GM18517 (cell line): ENCODE results near the gene TPR.
"Not testable (repeated sequence)": the region's sequence is repeated elsewhere in the genome, so short reads cannot be mapped to it uniquely, and the experiment has no call there.

Experiments
- ATAC-seq: cut with Tn5 transposase; IDR thresholded peaks from one replicate; pipeline ENCODE4 v1.9.1; 2021; ENCODE audit warnings: mild to moderate bottlenecking, moderate library complexity; ENCODE audit not compliant: unreplicated experiment

TPR gene

DNA sequence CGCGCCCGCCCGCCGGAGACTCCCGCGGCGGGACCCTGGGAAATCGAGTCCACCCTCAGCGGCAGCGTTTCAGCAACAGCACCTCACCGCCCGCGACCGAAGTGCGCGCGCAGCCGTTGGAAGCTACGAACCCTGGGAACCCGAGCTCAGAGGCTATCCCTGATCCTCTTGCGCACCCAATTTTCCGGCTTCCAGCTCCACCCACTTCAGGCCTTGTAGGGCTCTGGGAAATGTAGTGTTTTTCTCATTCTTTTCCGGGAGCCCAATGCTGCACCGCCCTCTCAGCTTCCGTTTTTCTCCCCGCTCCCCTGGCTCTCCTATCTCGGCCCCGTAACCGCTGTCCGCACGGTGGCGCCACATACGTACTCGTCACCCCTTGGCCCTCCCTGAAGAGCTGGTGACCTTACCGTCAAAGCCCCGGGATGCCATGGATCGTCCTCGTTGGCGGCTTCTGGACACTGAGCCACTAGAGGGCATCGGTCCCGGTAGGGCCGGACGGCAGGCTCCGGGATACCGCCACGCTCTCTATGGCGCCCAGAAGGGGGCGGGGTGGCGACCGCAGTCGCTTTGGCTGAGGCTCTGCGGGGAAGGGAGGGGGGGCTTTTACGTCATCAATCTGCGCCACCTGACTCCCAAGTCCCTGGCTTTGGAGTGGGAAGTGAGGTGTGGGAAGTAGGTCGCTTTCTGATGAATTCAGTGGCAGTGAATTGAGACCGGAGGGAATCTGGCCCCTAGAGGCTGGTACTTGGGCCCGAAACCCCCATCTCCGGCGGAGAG, at the start of gene TPR, which contains the start of gene ODR4:
Gene TPR (minus strand): TSS at position 102 of the 777 bp plus-strand sequence. CDS start 225 bp downstream, outside the sequence.
Gene ODR4 (plus strand): TSS at position 687 of the 777 bp plus-strand sequence. CDS start 3,948 bp downstream, outside the sequence.
- peak; percentile 90 for ATAC-seq

DNA sequence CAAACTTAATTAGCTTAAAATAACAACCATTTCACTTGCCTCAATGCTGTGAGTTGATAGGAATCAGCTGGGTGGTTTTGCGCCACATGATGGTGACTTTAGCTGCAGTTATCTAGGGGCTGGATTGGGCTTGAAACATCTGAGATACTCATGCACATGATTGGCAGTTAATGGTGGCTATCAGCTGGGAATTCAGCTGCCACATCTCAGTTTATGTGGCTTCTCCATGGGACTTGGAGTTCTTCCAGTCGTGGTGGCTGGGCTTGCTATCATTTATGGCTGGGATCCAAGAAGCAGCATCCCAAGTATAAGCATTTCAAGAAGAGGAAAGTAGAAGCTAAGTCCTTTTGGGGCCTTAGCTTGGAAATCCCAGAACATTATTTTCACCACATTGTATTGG, 49.5 kb upstream of the TPR start:
- ATAC-seq: no peak

DNA sequence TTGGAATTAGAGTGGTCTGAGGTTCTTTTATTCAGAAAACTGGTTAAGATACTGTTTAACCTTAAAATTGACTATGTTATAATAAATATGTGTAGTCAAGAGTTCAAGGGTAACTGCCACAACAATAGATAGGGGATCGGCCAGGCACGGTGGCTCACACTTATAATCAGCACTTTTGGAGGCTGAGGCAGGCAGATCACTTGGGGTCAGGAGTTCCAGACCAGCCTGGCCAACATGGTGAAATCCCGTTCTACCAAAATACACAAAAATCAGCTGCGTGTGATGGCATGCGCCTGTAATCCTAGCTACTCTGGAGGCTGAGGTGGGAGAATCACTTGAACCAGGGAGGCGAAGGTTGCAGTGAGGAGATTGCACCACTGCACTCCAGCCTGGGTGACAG, 46.4 kb upstream of the TPR start:
- no peak for ATAC-seq

DNA sequence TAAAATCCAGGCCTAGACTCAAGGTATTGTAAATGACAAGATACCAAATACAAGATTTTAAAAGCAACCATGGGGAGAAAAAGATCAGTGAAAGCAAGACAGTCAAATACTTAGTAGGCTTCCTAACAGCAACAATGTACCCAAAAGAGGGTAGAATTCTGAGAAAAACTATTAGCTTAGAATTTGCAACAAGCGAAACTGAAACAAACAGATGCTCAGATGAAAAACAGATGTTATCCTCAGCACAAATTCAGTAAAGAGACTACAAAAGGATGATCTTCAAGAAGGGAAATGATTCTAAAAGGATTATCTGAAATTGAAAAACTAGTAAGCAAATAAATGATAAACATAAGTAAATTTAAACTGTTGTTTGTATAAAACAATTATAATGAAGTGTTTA, 45.9 kb upstream of the TPR start:
- peak; percentile 93 for ATAC-seq

GRCh38 chr1:186420311-186420710, 45.3 kb upstream of the TPR start:
- no peak for ATAC-seq

- no peak for ATAC-seq
These were observed 43.5 kb upstream of the TPR start for GRCh38 chr1:186418503-186418902.

DNA sequence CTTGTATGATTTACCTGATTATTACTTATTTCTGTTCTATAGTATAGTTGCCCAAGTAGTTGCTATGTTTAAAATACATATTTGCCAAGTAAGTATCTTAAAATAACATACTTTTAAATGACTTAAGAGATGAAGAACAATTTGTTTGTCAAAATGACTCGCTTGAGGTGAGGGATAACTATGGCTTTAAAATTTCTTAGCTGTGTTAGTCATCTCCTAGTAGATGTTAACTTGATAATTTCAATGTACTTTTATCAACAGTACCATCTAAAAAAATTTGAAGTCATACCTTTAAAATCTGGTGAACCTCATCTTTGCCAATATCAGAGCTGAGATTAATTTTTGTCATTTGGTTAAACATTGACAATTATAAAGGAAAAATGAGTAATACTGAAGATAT, 38.3 kb upstream of the TPR start:
- no peak for ATAC-seq

GRCh38 chr1:186409091-186409490, 34.0 kb upstream of the TPR start:
- ATAC-seq: peak; percentile 76

GRCh38 chr1:186404454-186405051, 29.5 kb upstream of the TPR start:
- ATAC-seq: peak; percentile 66

GRCh38 chr1:186403632-186404031, 28.6 kb upstream of the TPR start:
- ATAC-seq: no peak

DNA sequence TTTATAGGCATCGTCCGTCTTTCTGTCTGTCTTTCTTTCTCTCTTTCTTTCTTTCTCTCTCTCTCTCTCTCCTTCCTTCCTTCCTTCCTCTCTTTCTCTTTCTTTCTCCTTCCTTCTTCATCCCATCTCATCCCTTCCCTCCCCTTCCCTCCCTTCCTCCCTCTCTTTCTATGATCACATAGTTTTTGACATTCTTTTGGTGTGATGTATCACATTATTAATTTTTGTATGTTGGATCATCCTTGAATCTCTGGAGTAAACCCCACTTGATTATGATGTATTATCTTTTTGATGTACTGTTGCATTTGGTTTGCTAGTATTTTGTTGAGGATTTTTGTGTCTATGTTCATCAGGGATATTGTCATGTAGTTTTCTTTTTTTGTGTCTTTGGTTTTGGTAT, 26.4 kb upstream of the TPR start:
- not testable (repeated sequence) for ATAC-seq

GRCh38 chr1:186392711-186393110, 17.7 kb upstream of the TPR start:
- not testable (repeated sequence) for ATAC-seq

GRCh38 chr1:186391841-186392240, 16.8 kb upstream of the TPR start:
- no peak for ATAC-seq

DNA sequence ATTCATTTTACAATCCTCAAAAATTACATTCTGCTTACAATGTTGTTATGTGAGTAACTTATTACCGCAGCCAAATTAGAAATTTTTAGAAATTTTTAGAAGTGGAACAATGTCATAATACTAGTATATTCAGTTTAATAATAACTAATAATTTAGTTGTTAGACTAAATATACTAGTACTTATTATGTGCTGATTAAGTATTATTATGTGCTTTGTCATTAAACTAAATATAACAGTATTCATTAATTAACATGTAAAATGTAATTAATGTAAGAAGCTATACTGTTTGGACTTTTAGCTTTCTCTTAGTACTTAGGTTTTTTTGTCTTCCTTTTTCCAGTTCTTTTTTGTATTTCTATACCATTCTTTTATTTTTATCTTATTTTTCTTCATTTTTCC, 15.9 kb upstream of the TPR start:
- ATAC-seq: no peak

- no peak for ATAC-seq
These were observed 11.8 kb upstream of the TPR start for GRCh38 chr1:186386725-186387383.

- ATAC-seq: no peak
These were observed 871 bp upstream of the TPR start for GRCh38 chr1:186375929-186376319.

GRCh38 chr1:186374303-186375151, 526 bp downstream of the TPR start:
- ATAC-seq: peak; percentile 40

DNA sequence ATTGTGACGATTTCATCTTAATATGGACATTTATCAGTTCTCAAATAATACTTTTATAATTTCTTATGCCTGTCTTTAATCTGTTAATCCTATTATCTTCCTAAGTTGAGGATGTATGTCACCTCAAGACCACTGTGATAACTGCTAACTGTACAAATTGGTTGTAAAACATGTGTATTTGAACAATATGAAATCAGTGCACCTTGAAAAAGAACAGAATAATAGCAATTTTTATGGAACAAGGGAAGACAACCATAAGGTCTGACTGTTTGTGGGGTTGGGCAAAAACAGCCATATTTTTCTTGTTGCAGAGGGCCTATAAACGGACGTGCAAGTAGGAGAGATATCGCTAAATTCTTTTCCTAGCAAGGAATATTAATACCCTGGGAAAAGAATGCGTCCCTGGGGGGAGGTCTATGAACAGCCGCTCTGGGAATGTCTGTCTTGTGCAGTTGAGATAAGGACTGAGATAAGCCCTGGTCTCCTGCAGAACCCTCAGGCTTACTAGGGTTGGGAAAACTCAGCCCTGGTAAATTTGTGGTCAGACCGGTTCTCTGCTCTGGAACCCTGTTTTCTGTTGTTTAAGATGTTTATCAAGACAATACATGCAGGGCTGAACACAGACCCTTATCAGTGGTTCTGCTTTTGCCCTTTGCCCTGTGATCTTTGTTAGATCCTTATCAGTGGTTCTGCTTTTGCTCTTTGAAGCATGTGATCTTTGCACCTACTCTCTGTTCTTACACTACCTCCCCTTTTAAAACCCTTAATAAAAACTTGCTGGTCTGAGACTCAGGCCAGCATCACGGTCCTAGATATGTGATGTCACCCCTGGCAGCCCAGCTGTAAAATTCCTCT, 27.0 kb downstream of the TPR start:
- ATAC-seq: not testable (repeated sequence)

- no peak for ATAC-seq
These were observed 34.3 kb downstream of the TPR start for GRCh38 chr1:186340772-186341171.

- no peak for ATAC-seq
These were observed 37.5 kb downstream of the TPR start for GRCh38 chr1:186337554-186337953.
